ENCODE measurements around the gene ACBD6. TPM values are rescaled to one million over a fixed set of nuclear protein-coding genes. Genes with fewer than 3 reads are reported as not detected.

Gene ACBD6
- total RNA-seq, 1 experiment from 2014 or later = 48.5 TPM

GRCh38 chr1:180542113-180542837 lies 39.9 kb upstream of the ACBD6 start:
- intact Hi-C loops (cut with micrococcal nuclease; ENCODE audit: unreplicated experiment) (no loop called here), in situ Hi-C loops (cut with HindIII; ENCODE audit: low pct_unique_long_range_greater_than_20kb, low sequenced_read_pairs) (no loop called here)
- no peaks in the 10 kb centered on the region for H3K36me3 ChIP-seq (ENCODE audit: control insufficient read depth, insufficient read depth, low read length)
- H3K4me1 ChIP-seq (ENCODE audit: control insufficient read depth, insufficient read depth, low read length) = no peaks in the 10 kb centered on the region
- CTCF ChIA-PET = no interaction called here
- ATAC-seq (no peak), DNase-seq (ENCODE audit: low read depth, low spot score) (no peak)
- no peak overlapping the region for H3K4me3 ChIP-seq (ENCODE audit: low read depth in 2 of 2, low read length in 2 of 2)
- peaks cover 2% of the 10 kb centered on the region; the same call in 1 of the 2 replicates for H3K27me3 ChIP-seq (ENCODE audit: control insufficient read depth, insufficient read depth, low read length)
- H3K27ac ChIP-seq (ENCODE audit: low read length) = no peak overlapping the region
- no TSS peak for BruUV-seq (replicated peaks)
- no peaks in the 10 kb centered on the region for H3K9me3 ChIP-seq (ENCODE audit: control insufficient read depth, insufficient read depth, low read depth, low read length)
- POLR2A ChIA-PET = no interaction called here
- TF ChIP-seq SIN3A (IDR thresholded peaks at IDR 0.05; ENCODE audit: borderline replicate concordance, insufficient read depth, low read depth, low read length) (no peak), POLR2AphosphoS5 (IDR thresholded peaks at IDR 0.05; ENCODE audit: low read depth, low read length) (no peak), TCF7L2 (IDR thresholded peaks at IDR 0.05; ENCODE audit: low read depth, low read length) (no peak)
- TF ChIP-seq, protein P1, sequence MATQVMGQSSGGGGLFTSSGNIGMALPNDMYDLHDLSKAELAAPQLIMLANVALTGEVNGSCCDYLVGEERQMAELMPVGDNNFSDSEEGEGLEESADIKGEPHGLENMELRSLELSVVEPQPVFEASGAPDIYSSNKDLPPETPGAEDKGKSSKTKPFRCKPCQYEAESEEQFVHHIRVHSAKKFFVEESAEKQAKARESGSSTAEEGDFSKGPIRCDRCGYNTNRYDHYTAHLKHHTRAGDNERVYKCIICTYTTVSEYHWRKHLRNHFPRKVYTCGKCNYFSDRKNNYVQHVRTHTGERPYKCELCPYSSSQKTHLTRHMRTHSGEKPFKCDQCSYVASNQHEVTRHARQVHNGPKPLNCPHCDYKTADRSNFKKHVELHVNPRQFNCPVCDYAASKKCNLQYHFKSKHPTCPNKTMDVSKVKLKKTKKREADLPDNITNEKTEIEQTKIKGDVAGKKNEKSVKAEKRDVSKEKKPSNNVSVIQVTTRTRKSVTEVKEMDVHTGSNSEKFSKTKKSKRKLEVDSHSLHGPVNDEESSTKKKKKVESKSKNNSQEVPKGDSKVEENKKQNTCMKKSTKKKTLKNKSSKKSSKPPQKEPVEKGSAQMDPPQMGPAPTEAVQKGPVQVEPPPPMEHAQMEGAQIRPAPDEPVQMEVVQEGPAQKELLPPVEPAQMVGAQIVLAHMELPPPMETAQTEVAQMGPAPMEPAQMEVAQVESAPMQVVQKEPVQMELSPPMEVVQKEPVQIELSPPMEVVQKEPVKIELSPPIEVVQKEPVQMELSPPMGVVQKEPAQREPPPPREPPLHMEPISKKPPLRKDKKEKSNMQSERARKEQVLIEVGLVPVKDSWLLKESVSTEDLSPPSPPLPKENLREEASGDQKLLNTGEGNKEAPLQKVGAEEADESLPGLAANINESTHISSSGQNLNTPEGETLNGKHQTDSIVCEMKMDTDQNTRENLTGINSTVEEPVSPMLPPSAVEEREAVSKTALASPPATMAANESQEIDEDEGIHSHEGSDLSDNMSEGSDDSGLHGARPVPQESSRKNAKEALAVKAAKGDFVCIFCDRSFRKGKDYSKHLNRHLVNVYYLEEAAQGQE (IDR thresholded peaks at IDR 0.05; ENCODE audit: insufficient read depth in 1 of 2, low read depth in 2 of 2, low read length in 1 of 2) = no peak
- TF ChIP-seq, protein P2, sequence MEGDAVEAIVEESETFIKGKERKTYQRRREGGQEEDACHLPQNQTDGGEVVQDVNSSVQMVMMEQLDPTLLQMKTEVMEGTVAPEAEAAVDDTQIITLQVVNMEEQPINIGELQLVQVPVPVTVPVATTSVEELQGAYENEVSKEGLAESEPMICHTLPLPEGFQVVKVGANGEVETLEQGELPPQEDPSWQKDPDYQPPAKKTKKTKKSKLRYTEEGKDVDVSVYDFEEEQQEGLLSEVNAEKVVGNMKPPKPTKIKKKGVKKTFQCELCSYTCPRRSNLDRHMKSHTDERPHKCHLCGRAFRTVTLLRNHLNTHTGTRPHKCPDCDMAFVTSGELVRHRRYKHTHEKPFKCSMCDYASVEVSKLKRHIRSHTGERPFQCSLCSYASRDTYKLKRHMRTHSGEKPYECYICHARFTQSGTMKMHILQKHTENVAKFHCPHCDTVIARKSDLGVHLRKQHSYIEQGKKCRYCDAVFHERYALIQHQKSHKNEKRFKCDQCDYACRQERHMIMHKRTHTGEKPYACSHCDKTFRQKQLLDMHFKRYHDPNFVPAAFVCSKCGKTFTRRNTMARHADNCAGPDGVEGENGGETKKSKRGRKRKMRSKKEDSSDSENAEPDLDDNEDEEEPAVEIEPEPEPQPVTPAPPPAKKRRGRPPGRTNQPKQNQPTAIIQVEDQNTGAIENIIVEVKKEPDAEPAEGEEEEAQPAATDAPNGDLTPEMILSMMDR (IDR thresholded peaks at IDR 0.05) = no peak

- no peak for ATAC-seq
- in situ Hi-C loops (cut with HindIII; ENCODE audit: low pct_unique_long_range_greater_than_20kb, low sequenced_read_pairs) (no loop called here), intact Hi-C loops (cut with micrococcal nuclease; ENCODE audit: unreplicated experiment) (no loop called here)
- Histone ChIP-seq H3K4me3 (ENCODE audit: low read depth in 2 of 2, low read length in 2 of 2) (no peak overlapping the region), H3K36me3 (ENCODE audit: control insufficient read depth, insufficient read depth, low read length) (no peaks in the 10 kb centered on the region), H3K27me3 (ENCODE audit: control insufficient read depth, insufficient read depth, low read length) (peaks cover 2% of the 10 kb centered on the region; the same call in 1 of the 2 replicates), H3K9me3 (ENCODE audit: control insufficient read depth, insufficient read depth, low read depth, low read length) (no peaks in the 10 kb centered on the region), H3K27ac (ENCODE audit: low read length) (no peak overlapping the region), H3K4me1 (ENCODE audit: control insufficient read depth, insufficient read depth, low read length) (no peaks in the 10 kb centered on the region)
- no peak for DNase-seq (ENCODE audit: low read depth, low spot score)
- no TSS peak for BruUV-seq (replicated peaks)
- TF ChIP-seq TCF7L2 (IDR thresholded peaks at IDR 0.05; ENCODE audit: low read depth, low read length) = no peak
- TF ChIP-seq SIN3A (IDR thresholded peaks at IDR 0.05; ENCODE audit: borderline replicate concordance, insufficient read depth, low read depth, low read length) = no peak
- no peak for TF ChIP-seq POLR2AphosphoS5 (IDR thresholded peaks at IDR 0.05; ENCODE audit: low read depth, low read length)
- TF ChIP-seq, protein P1 (IDR thresholded peaks at IDR 0.05; ENCODE audit: insufficient read depth in 1 of 2, low read depth in 2 of 2, low read length in 1 of 2) = no peak
- TF ChIP-seq, protein P2 (IDR thresholded peaks at IDR 0.05) = no peak
- ChIA-PET POLR2A (no interaction called here), CTCF (no interaction called here)
These were observed 38.6 kb upstream of the ACBD6 start for GRCh38 chr1:180540697-180541594.

Measured in Panc1 (cell line).